A673 (cell line): ENCODE results near the gene EPS15. TPM values are rescaled to one million over a fixed set of nuclear protein-coding genes. Genes with fewer than 3 reads are reported as not detected.

Source experiments
- BruUV-seq: library from RNA; stranded (reverse); fragments of 400-500 nt; replicated peaks from 2 replicates; lab custom pipeline; 2021; lab: Mats Ljungman, UMichigan
- CTCF ChIA-PET: fragments of 300-600 bp; sonication (Branson Sonifier 250); formaldehyde crosslinking; loops from one replicate; lab custom pipeline; 2022; ENCODE audit warnings: antibody characterized with exemption; lab: Charles Lee
- POLR2A ChIA-PET: fragments of 300-600 bp; sonication (Branson Sonifier 250); formaldehyde crosslinking; loops from one replicate; lab custom pipeline; 2022; ENCODE audit warnings: antibody characterized with exemption; ENCODE audit not compliant: low non-redundant PET; lab: Charles Lee
- DNase-seq: peaks from one replicate; pipeline ENCODE4 v3.0.0-alpha.2; 2015; ENCODE audit warnings: low spot score
- H3K27ac ChIP-seq: fragments of 200-600 bp; sonication (generic); 2 replicates; pipeline ENCODE4 v1.5.1; 2016; ENCODE audit warnings: mixed run types, low read depth, mild to moderate bottlenecking, mixed read lengths, antibody characterized with exemption, low read length; ENCODE audit not compliant: poor library complexity, severe bottlenecking
- H3K27me3 ChIP-seq: fragments of 200-600 bp; sonication (generic); replicated peaks from 2 replicates; pipeline ENCODE4 v1.6.1; 2017; ENCODE audit warnings: mixed run types, low read depth, mild to moderate bottlenecking, mixed read lengths, antibody characterized with exemption, low read length; ENCODE audit not compliant: insufficient read depth, poor library complexity
- H3K36me3 ChIP-seq: fragments of 200-600 bp; sonication (generic); 2 replicates; pipeline ENCODE4 v1.6.1; 2016; ENCODE audit warnings: mixed run types, mild to moderate bottlenecking, mixed read lengths, antibody characterized with exemption, low read length; ENCODE audit not compliant: insufficient read depth, poor library complexity, severe bottlenecking
- H3K4me1 ChIP-seq: fragments of 200-600 bp; sonication (generic); 2 replicates; pipeline ENCODE4 v1.6.1; 2017; ENCODE audit warnings: mixed run types, mild to moderate bottlenecking, mixed read lengths, antibody characterized with exemption, low read length; ENCODE audit not compliant: insufficient read depth, poor library complexity, severe bottlenecking
- H3K4me3 ChIP-seq: fragments of 200-600 bp; sonication (generic); 2 replicates; pipeline ENCODE4 v1.5.1; 2016; ENCODE audit warnings: low read depth, mixed run types, mild to moderate bottlenecking, mixed read lengths, low read length; ENCODE audit not compliant: poor library complexity, severe bottlenecking
- H3K9me3 ChIP-seq: fragments of 200-600 bp; sonication (generic); 2 replicates; pipeline ENCODE4 v1.6.1; 2016; ENCODE audit warnings: mixed run types, low read depth, mild to moderate bottlenecking, mixed read lengths, antibody characterized with exemption, low read length; ENCODE audit not compliant: poor library complexity, severe bottlenecking
- EZH2 ChIP-seq: fragments of 200-600 bp; sonication (generic); IDR thresholded peaks from 2 replicates; pipeline ENCODE4 v1.6.1; 2017; ENCODE audit warnings: borderline replicate concordance, low read depth, mild to moderate bottlenecking, mixed read lengths, antibody characterized with exemption, low read length; ENCODE audit not compliant: poor library complexity, severe bottlenecking
- intact Hi-C: fragments of 100-400 bp; cut with micrococcal nuclease; formaldehyde crosslinking; loops from one replicate; pipeline ENCODE4 v1.10.0; 2022; ENCODE audit not compliant: unreplicated experiment
- total RNA-seq: library from RNA; stranded (reverse); gene quantifications from 2 replicates; pipeline ENCODE4 v1.2.3, GENCODE V29; 2021
- TF ChIP-seq, protein P1 (sequence below): fragments of 300-800, 200-600 bp; sonication (generic); conservative IDR thresholded peaks from 2 replicates; pipeline ENCODE4 v1.5.1; 2017; ENCODE audit warnings: low read depth, mild to moderate bottlenecking, antibody characterized with exemption, low read length, moderate library complexity, mixed read lengths

Gene EPS15
- total RNA-seq, 1 experiment from 2014 or later, result 50.6 TPM

DNA sequence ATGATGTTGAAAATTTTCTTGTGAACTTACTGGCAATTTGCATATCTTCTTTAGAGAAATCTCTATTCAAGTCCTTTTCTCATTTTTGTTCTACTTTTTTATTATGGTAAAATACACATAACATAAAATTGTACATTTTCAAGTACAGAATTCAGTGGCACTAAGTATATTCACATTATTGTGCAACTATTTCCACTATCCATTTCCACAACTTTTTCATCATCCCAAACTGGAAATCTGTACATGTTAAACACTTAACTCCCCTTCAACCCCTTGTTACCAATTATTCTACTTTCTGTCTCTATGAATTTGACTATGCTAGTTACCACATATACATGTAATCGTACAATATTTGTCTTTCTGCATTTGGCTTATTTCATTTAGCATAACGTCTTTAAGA, 19.4 kb downstream of the EPS15 start:
- DNase-seq, result no peak
- ChIA-PET CTCF (no interaction called here), POLR2A (no interaction called here)
- H3K27me3 ChIP-seq, result no peaks in the 10 kb centered on the region
- H3K27ac ChIP-seq, result no peak overlapping the region
- TF ChIP-seq EZH2, result no peak
- TF ChIP-seq, protein P1, sequence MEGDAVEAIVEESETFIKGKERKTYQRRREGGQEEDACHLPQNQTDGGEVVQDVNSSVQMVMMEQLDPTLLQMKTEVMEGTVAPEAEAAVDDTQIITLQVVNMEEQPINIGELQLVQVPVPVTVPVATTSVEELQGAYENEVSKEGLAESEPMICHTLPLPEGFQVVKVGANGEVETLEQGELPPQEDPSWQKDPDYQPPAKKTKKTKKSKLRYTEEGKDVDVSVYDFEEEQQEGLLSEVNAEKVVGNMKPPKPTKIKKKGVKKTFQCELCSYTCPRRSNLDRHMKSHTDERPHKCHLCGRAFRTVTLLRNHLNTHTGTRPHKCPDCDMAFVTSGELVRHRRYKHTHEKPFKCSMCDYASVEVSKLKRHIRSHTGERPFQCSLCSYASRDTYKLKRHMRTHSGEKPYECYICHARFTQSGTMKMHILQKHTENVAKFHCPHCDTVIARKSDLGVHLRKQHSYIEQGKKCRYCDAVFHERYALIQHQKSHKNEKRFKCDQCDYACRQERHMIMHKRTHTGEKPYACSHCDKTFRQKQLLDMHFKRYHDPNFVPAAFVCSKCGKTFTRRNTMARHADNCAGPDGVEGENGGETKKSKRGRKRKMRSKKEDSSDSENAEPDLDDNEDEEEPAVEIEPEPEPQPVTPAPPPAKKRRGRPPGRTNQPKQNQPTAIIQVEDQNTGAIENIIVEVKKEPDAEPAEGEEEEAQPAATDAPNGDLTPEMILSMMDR, result no peak
- intact Hi-C loops, result no loop called here
- BruUV-seq, result no TSS peak
- no peaks in the 10 kb centered on the region for H3K36me3 ChIP-seq
- H3K9me3 ChIP-seq, result peaks cover 10% of the 10 kb centered on the region
- H3K4me3 ChIP-seq, result no peak overlapping the region
- H3K4me1 ChIP-seq, result no peaks in the 10 kb centered on the region

DNA sequence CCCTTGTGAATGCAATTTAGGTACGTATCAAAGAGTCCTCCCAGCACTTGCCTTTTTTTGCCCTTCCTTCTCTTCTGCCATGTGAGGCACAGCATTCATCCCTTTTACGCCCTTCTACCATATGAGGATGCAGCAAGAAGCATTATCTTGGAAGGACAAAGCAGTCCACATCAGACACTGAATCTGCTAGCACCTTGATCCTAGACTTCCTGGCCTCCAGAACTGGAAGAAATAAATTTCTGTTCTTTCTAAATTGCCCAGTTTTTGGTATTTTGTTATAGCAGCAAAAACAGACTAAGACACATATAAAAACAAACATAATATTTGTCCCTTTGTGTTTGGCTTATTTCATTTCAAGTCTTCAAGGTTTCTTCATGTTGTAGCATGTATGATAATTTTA, 20.1 kb downstream of the EPS15 start:
- POLR2A ChIA-PET, result no interaction called here
- Histone ChIP-seq H3K4me3 (no peak overlapping the region), H3K36me3 (no peaks in the 10 kb centered on the region), H3K9me3 (peaks cover 10% of the 10 kb centered on the region), H3K27ac (no peak overlapping the region), H3K4me1 (no peaks in the 10 kb centered on the region), H3K27me3 (no peaks in the 10 kb centered on the region)
- TF ChIP-seq, protein P1, result no peak
- no peak for TF ChIP-seq EZH2
- no peak for DNase-seq
- CTCF ChIA-PET, result no interaction called here
- BruUV-seq, result no TSS peak
- intact Hi-C loops, result no loop called here

- CTCF ChIA-PET, result no interaction called here
- DNase-seq, result no peak
- BruUV-seq, result no TSS peak
- H3K27ac ChIP-seq, result no peak overlapping the region
- POLR2A ChIA-PET, result no interaction called here
- intact Hi-C loops, result no loop called here
- no peaks in the 10 kb centered on the region for H3K27me3 ChIP-seq
- no peak for TF ChIP-seq EZH2
- TF ChIP-seq, protein P1, result no peak
- H3K4me3 ChIP-seq, result no peak overlapping the region
- no peaks in the 10 kb centered on the region for H3K4me1 ChIP-seq
- peaks cover 10% of the 10 kb centered on the region for H3K9me3 ChIP-seq
- no peaks in the 10 kb centered on the region for H3K36me3 ChIP-seq
Observed at GRCh38 chr1:51497340-51497739, 21.7 kb downstream of the EPS15 start.
